ENCODE measurements around the gene CILP2.

The CILP2 gene

GRCh38 chr19:19530423-19530804 is 7.7 kb upstream of the CILP2 start:
- peaks cover 20% of the 10 kb centered on the region for H3K4me1 Mint-ChIP-seq
- H3K4me3 Mint-ChIP-seq, result no peak overlapping the region

DNA sequence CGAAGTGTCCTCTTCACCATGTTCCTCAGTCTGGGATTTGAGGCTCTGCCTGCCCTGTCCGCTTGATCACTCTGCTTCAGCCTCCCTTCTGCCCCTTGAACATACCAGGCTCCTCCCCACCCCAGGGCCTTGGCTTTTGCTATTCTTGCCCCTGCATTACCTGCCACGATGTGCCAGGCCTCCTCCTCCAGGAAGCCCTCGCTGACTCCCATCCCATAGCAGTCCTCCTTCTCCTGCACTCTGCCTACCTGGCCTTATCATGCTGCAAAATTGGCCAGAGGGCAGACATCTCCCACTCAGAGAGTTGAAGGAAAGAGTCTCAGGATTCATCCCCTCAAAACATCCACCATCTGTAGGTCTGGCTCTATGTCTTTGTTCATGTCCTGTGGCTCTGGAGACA is 7.2 kb upstream of the CILP2 start:
- H3K27me3 Mint-ChIP-seq (ENCODE audit: low read depth), result peaks cover 3% of the 10 kb centered on the region
- peaks cover 11% of the 10 kb centered on the region for H3K36me3 Mint-ChIP-seq (ENCODE audit: low read depth)
- H3K4me3 Mint-ChIP-seq, result no peak overlapping the region
- H3K27ac Mint-ChIP-seq, result peak overlapping the region in 1 of 3 experiments; percentile 11
- no peak for TF ChIP-seq CTCF (IDR thresholded peaks at IDR 0.05; ENCODE audit: unreplicated experiment in 3 of 3)
- no peaks in the 10 kb centered on the region for H3K9me3 Mint-ChIP-seq
- peaks cover 20% of the 10 kb centered on the region for H3K4me1 Mint-ChIP-seq

More at GRCh38 chr19:19530423-19530804, 7.7 kb upstream of the CILP2 start:
- no peak for TF ChIP-seq CTCF (IDR thresholded peaks at IDR 0.05; ENCODE audit: unreplicated experiment in 3 of 3)
- peaks cover 3% of the 10 kb centered on the region for H3K27me3 Mint-ChIP-seq (ENCODE audit: low read depth)
- H3K9me3 Mint-ChIP-seq, result no peaks in the 10 kb centered on the region
- H3K27ac Mint-ChIP-seq, result no peak overlapping the region
- H3K36me3 Mint-ChIP-seq (ENCODE audit: low read depth), result peaks cover 11% of the 10 kb centered on the region

DNA sequence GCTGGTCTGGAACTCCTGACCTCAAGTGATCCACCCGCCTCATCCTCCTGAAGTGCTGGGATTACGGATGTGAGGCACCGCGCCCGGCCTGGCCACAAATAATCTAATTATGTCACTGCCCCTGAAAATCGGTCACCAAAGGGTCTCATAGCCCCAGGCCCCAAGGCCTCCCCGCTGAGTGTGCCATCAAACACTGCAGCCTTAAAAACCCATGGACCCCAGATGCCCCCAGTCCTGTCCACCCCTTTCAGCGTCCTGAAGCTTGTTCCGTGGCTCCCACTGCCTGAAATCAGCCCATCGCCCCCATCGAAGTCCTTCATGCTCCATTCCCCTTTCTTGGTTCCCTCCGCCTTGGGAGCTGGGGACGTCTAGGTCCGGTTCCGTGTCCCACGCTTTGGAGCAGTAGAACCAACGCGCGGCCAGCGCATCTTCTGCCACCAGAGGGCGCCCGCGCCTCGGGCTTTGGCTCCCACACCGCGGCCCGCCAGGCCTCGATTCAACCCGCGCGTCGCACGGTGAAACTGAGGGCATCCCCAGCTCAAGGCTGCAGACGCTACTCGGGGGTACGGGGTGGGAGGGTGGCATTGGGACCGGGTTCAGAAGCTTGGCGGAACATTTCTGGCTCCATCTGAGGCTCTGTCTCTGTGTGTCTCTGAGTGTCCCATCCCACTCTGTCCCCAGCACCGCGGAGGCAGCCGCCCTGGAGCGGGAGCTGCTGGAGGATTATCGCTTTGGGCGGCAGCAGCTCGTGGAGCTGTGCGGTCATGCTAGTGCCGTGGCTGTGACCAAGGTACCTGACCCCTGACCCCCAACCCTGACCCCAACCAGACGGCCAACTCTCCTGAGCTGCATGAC is 5.9 kb upstream of the CILP2 start:
- H3K4me1 Mint-ChIP-seq, result peaks cover 20% of the 10 kb centered on the region
- H3K27ac Mint-ChIP-seq, result no peak overlapping the region
- TF ChIP-seq CTCF (IDR thresholded peaks at IDR 0.05; ENCODE audit: unreplicated experiment in 3 of 3), result peak; percentile 91 to 97 (median 92)
- peaks cover 11% of the 10 kb centered on the region for H3K36me3 Mint-ChIP-seq (ENCODE audit: low read depth)
- peaks cover 3% of the 10 kb centered on the region for H3K27me3 Mint-ChIP-seq (ENCODE audit: low read depth)
- peak overlapping the region in 1 of 3 experiments; percentile 26 for H3K4me3 Mint-ChIP-seq
- no peaks in the 10 kb centered on the region for H3K9me3 Mint-ChIP-seq

- Mint-ChIP-seq H3K9me3 (no peaks in the 10 kb centered on the region), H3K4me1 (peaks cover 20% of the 10 kb centered on the region), H3K27me3 (ENCODE audit: low read depth) (peaks cover 3% of the 10 kb centered on the region), H3K27ac (no peak overlapping the region), H3K4me3 (no peak overlapping the region), H3K36me3 (ENCODE audit: low read depth) (peaks cover 10% of the 10 kb centered on the region)
- no peak for TF ChIP-seq CTCF (IDR thresholded peaks at IDR 0.05; ENCODE audit: unreplicated experiment in 3 of 3)
These were observed 5.0 kb upstream of the CILP2 start for GRCh38 chr19:19532806-19533701.

DNA sequence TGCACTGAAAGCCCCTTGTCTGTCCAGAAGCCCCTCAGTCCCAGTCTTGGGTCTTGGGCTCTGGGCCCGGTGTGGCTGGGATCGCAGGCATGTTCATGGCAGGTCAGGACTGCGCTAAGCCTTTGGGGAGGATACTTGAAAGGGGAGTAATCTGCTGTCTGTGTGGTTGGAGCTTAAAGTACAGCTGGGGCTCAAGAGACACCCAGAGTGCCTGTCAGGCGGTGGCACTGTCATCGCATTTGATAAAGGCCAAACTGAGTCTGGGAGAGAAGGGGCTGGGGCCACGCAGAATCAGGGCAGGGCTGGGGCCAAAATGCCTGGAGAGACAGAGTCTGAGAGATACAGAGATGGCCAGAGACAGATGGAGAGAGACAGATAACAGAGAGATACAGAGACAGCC is 4.2 kb upstream of the CILP2 start:
- Mint-ChIP-seq H3K36me3 (ENCODE audit: low read depth) (peaks cover 6% of the 10 kb centered on the region), H3K4me1 (peaks cover 25% of the 10 kb centered on the region), H3K27me3 (ENCODE audit: low read depth) (peaks cover 7% of the 10 kb centered on the region), H3K4me3 (peak overlapping the region in 2 of 3 experiments; percentile 26 to 42), H3K27ac (peak overlapping the region in 1 of 3 experiments; percentile 26), H3K9me3 (no peaks in the 10 kb centered on the region)
- TF ChIP-seq CTCF (IDR thresholded peaks at IDR 0.05; ENCODE audit: unreplicated experiment in 3 of 3), result no peak
